ENCODE measurements around the gene RHCG. TPM values are rescaled to one million over a fixed set of nuclear protein-coding genes. Genes with fewer than 3 reads are reported as not detected.
A peak's percentile ranks its signal among the peaks of the same experiment; 100 is the strongest.

RHCG gene
- total and polyA plus RNA-seq, 2 of the 13 experiments (the other 11 are each of a cell fraction or from before 2014, with no cell fraction given), result not detected

DNA sequence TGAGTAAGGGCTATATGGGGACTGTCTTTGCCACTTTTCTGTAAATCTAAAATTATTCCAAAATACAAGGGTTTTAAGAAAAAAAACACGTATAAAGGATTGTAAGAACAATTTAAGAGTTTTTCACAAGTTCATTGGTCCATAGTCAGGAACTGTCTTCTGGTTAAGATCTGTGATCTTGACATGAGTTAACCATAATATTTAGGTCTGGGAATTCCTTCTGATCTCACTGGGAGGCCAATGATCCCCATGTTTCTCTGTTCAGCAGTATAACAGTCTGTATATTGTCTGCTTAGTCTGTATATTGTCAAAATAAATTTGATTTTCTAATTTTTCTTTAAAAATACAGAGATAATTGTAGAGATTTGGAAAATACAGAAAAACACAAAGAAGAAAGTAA is 848 bp upstream of the RHCG start (continued):
- TF ChIP-seq, protein P1, sequence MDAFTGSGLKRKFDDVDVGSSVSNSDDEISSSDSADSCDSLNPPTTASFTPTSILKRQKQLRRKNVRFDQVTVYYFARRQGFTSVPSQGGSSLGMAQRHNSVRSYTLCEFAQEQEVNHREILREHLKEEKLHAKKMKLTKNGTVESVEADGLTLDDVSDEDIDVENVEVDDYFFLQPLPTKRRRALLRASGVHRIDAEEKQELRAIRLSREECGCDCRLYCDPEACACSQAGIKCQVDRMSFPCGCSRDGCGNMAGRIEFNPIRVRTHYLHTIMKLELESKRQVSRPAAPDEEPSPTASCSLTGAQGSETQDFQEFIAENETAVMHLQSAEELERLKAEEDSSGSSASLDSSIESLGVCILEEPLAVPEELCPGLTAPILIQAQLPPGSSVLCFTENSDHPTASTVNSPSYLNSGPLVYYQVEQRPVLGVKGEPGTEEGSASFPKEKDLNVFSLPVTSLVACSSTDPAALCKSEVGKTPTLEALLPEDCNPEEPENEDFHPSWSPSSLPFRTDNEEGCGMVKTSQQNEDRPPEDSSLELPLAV (CRISPR knock-in tag; conservative IDR thresholded peaks at IDR 0.05; ENCODE audit: low read depth), result no peak
- TF ChIP-seq ZKSCAN5 (CRISPR knock-in tag; IDR thresholded peaks at IDR 0.05), result no peak
- no peak for TF ChIP-seq PHB2 (IDR thresholded peaks at IDR 0.05; ENCODE audit: partially characterized antibody)
- no peak for TF ChIP-seq HOXA9 (CRISPR knock-in tag; IDR thresholded peaks at IDR 0.05; ENCODE audit: borderline replicate concordance)
- TF ChIP-seq, protein P2, sequence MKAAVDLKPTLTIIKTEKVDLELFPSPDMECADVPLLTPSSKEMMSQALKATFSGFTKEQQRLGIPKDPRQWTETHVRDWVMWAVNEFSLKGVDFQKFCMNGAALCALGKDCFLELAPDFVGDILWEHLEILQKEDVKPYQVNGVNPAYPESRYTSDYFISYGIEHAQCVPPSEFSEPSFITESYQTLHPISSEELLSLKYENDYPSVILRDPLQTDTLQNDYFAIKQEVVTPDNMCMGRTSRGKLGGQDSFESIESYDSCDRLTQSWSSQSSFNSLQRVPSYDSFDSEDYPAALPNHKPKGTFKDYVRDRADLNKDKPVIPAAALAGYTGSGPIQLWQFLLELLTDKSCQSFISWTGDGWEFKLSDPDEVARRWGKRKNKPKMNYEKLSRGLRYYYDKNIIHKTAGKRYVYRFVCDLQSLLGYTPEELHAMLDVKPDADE (CRISPR knock-in tag; IDR thresholded peaks at IDR 0.05), result no peak
- no peak for TF ChIP-seq PTBP1 (IDR thresholded peaks at IDR 0.05; ENCODE audit: low read depth, low read length, poor library complexity, severe bottlenecking)

DNA sequence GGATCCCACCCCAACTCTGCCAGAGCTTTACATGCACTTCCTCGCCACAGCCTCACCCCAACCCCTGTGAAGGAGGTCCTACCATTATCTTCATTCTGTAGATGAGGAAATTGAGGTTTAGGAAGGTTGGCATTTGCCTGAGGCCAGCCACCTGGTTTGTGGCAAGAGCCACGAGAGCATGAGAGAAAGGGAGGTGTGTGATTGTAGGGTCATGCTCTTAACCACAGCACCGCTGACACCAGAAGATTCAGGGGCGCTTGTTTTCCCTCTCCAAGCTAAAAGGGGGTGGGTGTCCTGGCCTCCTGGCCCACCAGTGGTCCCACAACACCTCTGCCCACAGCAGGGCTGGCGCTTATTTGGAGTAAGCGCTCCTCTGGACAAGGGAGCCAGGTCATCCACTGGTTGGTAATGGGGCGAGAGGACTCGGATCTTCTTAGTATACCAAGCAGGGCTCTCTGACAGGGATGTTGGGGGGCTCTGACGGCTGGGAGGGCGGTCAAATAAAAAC is 691 bp downstream of the RHCG start:
- Histone ChIP-seq H3K9me3 (ENCODE audit: low read length) (no peaks in the 10 kb centered on the region), H3K36me3 (replicated peaks in 1 of 2; ENCODE audit: control insufficient read depth in 1 of 2, insufficient read depth in 2 of 2, low read length in 2 of 2) (no peaks in the 10 kb centered on the region), H3K79me2 (ENCODE audit: insufficient read depth, low read length) (no peaks in the 10 kb centered on the region), H3K27me3 (ENCODE audit: control insufficient read depth in 1 of 2, insufficient read depth in 2 of 2, low read length in 2 of 2) (peaks cover 8 to 47% of the 10 kb centered on the region in 2 experiments; a peak in 4 of 5 replicates), H2AFZ (ENCODE audit: low read length) (no peak overlapping the region), H4K20me1 (ENCODE audit: insufficient read depth, low read length) (no peaks in the 10 kb centered on the region), H3K4me1 (ENCODE audit: insufficient read depth, low read length) (no peaks in the 10 kb centered on the region; the same call in 1 of the 2 replicates), H3K4me3 (replicated peaks in 1 of 3; ENCODE audit: insufficient read depth in 1 of 3, low read depth in 2 of 3, low read length in 3 of 3) (0 out of 6 replicates have a peak overlapping the region, but pooled peaks of 1 of the 3 experiments have one; percentile 67), H3K27ac (ENCODE audit: extremely low read length, insufficient read depth, low read length) (no peak overlapping the region), H3K9ac (ENCODE audit: insufficient read depth, low read depth, low read length) (no peak overlapping the region), H3K4me2 (ENCODE audit: low read depth, low read length) (no peak overlapping the region; the same call in 1 of the 2 replicates)
- intact Hi-C loops (cut with micrococcal nuclease; ENCODE audit: unreplicated experiment) (loop anchor here (2.0 to 10.0 kb wide), 2 partner anchors 59 to 179 kb away; partner anchors contain the start of gene PLIN1), in situ Hi-C loops (cut with HindIII; ENCODE audit: extremely low pct_ligation_motif_present, low pct_unique_long_range_greater_than_20kb) (loop anchor here (5.0 kb wide), 1 partner anchor 57 kb away; no protein-coding TSS in a partner anchor)
- BruUV-seq (replicated peaks), result no TSS peak
- no peak for ATAC-seq
- CTCF ChIA-PET (ENCODE audit: low intra/inter-chr PET ratio, low total read pairs), result interaction anchor here (1.3 kb wide), 1 partner anchor 61 kb away, joined by 8 read pairs; no protein-coding TSS in a partner anchor
- DNase-seq (ENCODE audit: low spot score), result no peak
- FAIRE-seq, result no peak
- POLR2A ChIA-PET, result no interaction called here
- TF ChIP-seq, protein P3, sequence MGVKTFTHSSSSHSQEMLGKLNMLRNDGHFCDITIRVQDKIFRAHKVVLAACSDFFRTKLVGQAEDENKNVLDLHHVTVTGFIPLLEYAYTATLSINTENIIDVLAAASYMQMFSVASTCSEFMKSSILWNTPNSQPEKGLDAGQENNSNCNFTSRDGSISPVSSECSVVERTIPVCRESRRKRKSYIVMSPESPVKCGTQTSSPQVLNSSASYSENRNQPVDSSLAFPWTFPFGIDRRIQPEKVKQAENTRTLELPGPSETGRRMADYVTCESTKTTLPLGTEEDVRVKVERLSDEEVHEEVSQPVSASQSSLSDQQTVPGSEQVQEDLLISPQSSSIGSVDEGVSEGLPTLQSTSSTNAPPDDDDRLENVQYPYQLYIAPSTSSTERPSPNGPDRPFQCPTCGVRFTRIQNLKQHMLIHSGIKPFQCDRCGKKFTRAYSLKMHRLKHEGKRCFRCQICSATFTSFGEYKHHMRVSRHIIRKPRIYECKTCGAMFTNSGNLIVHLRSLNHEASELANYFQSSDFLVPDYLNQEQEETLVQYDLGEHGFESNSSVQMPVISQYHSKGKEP (CRISPR knock-in tag; IDR thresholded peaks at IDR 0.05), result no peak
- no peak for TF ChIP-seq ZBTB21 (CRISPR knock-in tag; IDR thresholded peaks at IDR 0.05)
- TF ChIP-seq ZNF883 (CRISPR knock-in tag; IDR thresholded peaks at IDR 0.05; ENCODE audit: not compliant biosample characterization), result no peak
- TF ChIP-seq ZNF329 (CRISPR knock-in tag; IDR thresholded peaks at IDR 0.05; ENCODE audit: low read depth), result no peak
- no peak for TF ChIP-seq ZNF354B (CRISPR knock-in tag; IDR thresholded peaks at IDR 0.05)
- TF ChIP-seq HDAC1 (CRISPR knock-in tag; IDR thresholded peaks at IDR 0.05), result no peak
- no peak for TF ChIP-seq ZNF143 (CRISPR knock-in tag; IDR thresholded peaks at IDR 0.05)
- TF ChIP-seq SOX6 (IDR thresholded peaks at IDR 0.05), result no peak
- TF ChIP-seq SOX6 (CRISPR knock-in tag; IDR thresholded peaks at IDR 0.05), result no peak
- 81% methylated on average over 9 of the region's 10 CpGs for WGBS (ENCODE audit: low lambda C conversion rate)
